HG03175 (cell line): ENCODE results near the gene TCF3.

Experiments
- ATAC-seq: cut with Tn5 transposase; IDR thresholded peaks from one replicate; pipeline ENCODE4 v1.9.1; 2021; ENCODE audit warnings: mild to moderate bottlenecking, moderate library complexity; ENCODE audit not compliant: unreplicated experiment

Gene TCF3

GRCh38 chr19:1612114-1613086 lies 40.0 kb downstream of the TCF3 start:
- no peak for ATAC-seq

GRCh38 chr19:1611353-1611752 lies 41.1 kb downstream of the TCF3 start:
- no peak for ATAC-seq

GRCh38 chr19:1610579-1610978 lies 41.8 kb downstream of the TCF3 start:
- no peak for ATAC-seq

GRCh38 chr19:1609680-1610474 lies 42.5 kb downstream of the TCF3 start:
- ATAC-seq: no peak

- no peak for ATAC-seq
Measured at GRCh38 chr19:1609103-1609396, 43.4 kb downstream of the TCF3 start.

- ATAC-seq: no peak
Measured at GRCh38 chr19:1608359-1609102, 43.9 kb downstream of the TCF3 start.

GRCh38 chr19:1606138-1606651 lies 46.2 kb downstream of the TCF3 start:
- no peak for ATAC-seq

- ATAC-seq: peak; percentile 88
Measured at GRCh38 chr19:1605236-1606137, 46.9 kb downstream of the TCF3 start, which contains the start of gene UQCR11. TSS of gene UQCR11 (minus strand) at chr19:1605462. CDS start at chr19:1605409, 53 bp downstream.

- no peak for ATAC-seq
Measured at GRCh38 chr19:1602091-1602707, 50.2 kb downstream of the TCF3 start.

GRCh38 chr19:1601613-1602064 lies 50.8 kb downstream of the TCF3 start:
- no peak for ATAC-seq

- ATAC-seq: no peak
Measured at GRCh38 chr19:1599460-1599846, 53.0 kb downstream of the TCF3 start.

- no peak for ATAC-seq
Measured at GRCh38 chr19:1598777-1599459, 53.5 kb downstream of the TCF3 start.

GRCh38 chr19:1593501-1593772 lies 59.0 kb downstream of the TCF3 start:
- no peak for ATAC-seq

GRCh38 chr19:1592755-1593500 lies 59.5 kb downstream of the TCF3 start, which contains the start of gene MBD3:
TSS of gene MBD3 (minus strand) at chr19:1592865. CDS start at chr19:1592631, 234 bp downstream.
- ATAC-seq: peak; percentile 80

GRCh38 chr19:1592024-1592754 lies 60.2 kb downstream of the TCF3 start:
- peak; percentile 66 for ATAC-seq

- ATAC-seq: no peak
Measured at GRCh38 chr19:1591421-1592023, 60.9 kb downstream of the TCF3 start.
